Hematopoietic multipotent progenitor cell treated with erythropoietin and hydrocortisone succinate and interleukin-3 and kit ligand, for 8 days (in vitro differentiated cells): ENCODE measurements around the gene PABPN1.

Experiments
- DNase-seq: peaks from one replicate; pipeline ENCODE4 v3.0.0-alpha.2; 2015

PABPN1 gene

DNA sequence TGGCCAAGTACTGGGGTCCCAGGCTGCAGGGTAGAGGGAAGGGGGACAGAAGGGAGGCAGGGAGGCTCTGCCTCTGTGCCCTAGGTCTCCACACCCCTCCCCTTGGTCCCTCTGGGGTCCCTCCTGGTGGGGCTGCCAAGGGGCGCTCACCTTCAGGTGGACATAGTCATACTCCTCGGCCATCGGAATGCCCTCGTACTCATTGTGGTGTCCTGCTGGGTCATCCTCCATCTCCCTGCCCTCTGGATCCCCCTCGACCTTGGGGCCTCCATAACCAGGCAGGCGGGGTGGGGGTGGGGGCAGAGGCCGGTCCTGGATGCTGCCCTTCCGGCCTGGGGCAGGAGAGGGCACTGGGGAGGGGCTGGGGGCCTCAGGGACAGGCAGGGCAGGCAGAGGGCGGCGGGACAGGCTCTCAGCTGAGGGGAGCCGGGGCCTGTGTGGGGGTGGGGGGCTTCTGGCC lies 37.9 kb downstream of the PABPN1 start:
- no peak for DNase-seq

DNA sequence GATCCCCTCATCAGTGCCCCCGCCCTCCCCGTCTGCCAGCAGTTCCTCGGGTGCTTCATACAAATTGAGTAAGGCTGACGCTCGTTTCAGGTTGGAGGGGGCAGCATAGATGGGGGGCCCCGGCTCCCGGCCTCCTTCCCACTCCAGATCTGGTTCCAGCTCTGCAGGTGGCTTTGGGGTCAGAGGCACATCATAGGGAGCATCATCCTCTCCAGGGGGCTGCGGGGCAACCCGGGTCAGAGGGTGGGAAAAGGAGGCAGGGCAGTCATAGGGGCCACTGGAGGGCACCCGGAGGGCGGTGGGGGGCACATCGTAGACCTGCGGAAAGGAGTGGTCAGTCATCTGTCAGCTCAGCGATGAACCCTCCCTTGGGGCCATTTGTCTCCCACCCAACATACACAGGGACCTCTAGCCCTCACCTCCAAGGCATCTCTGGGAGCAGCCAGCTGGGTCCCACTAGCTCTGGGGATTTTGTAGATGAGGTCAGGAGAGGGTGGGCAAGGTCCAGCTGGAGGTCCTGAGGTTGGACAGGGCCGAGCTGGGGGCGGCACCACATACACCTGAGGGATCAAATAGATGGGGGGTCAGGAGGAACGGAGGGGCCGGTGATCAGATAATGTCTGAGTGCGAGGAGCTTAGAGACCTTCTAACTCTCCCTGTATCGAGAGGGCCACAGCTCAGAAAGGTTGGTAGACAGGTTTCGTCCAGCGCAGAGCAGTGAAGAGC lies 38.6 kb downstream of the PABPN1 start:
- DNase-seq = no peak

DNA sequence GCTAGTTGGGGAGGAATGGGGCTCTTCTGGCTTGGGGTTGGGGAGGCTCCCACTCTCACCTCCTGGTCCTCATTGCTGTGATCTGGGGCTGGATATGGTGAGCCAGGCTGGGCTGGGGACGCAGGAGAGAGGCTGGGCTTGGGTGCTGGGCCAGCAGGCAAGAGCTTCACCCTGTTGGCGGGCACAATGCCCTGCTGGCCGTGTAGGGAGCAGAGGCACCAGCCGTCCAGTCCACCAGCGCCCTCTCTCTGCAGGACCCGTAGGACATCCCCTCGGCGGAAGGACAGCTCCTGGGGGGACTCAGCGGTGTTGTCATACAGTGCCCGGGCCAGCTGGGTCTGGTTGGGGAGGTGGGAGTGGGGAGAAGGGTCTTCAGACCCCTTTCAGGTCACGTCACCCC lies 39.2 kb downstream of the PABPN1 start:
- no peak for DNase-seq

DNA sequence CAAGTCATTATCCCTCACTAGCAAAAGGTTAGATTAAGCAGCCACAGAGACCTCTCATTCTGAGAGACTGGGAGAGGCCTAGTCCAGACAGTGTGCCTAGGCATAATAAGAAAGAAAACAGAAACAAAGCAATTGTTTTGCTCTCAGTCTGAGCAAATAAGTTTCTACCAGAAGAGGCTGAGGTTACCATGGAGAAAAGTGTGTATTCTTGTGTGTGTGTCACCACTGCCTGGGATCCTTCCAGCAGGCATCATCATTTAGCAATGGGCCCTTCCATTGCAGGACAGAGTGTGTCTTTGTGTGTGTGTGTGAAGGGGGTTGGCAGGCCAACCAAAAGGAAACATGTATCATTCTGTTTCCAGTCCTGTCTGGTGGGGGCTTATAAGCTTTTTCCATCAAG lies 40.1 kb downstream of the PABPN1 start:
- DNase-seq = no peak

GRCh38 chr14:23361763-23362162 lies 40.5 kb downstream of the PABPN1 start:
- no peak for DNase-seq

DNA sequence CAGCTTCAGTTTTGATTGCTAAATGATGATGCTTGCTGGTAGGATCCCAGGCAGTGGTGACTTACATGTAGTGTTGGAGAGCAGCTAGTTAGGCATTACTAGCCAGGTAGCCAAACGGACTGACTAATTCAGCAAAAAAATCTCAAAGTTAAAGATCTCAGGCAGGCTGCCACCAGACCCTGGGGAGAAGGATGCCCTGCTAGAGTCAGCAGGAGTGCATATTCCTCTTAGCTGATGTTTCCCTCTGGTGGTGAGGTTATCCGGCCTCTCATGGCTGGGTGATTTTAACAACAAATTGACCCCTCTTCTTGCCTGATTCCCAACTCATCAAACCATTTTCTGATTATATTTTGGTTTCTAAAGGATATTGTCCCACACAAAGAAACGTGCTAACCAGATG lies 40.9 kb downstream of the PABPN1 start:
- DNase-seq = no peak

GRCh38 chr14:23364164-23365035 lies 43.1 kb downstream of the PABPN1 start:
- no peak for DNase-seq

DNA sequence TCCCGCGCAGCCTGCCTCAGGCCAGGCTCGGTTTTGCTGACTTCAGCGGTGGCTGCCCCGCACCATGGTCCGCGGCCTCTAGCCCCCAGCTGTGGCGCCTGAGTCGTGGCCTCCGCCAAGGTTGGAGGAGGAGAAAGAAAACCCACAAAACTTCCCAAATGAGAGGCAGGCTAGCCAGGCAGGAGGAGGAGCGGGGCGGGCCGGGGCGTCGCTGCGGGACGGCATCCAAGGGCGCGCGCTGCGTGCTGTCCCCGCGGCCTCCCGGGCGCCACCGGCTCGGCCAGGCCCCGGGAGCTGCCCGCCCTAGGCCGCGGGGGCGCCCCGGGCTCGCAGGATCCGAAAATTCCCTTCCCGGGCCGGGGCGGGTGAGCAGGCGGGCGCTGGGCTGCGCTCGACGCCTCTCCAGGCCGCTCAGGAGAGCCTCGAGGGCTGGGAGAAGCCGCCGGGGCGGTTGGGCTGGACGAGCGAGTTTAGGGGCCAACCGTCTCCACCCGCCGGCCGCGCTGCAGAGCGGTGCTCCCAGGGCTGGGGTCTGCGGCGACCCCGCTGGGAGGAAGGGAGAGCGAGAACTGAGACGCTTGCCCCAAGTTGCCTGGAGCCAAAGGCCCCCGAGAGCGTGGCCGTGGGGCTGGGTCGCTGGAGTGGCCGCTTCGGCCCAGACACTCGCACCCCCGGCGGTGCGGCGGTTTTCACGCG lies 43.9 kb downstream of the PABPN1 start, which contains the start of gene EFS:
EFS (minus strand) TSS at position 137 of the 696 bp plus-strand sequence. CDS start 147 bp downstream, outside the sequence.
- DNase-seq = no peak

DNA sequence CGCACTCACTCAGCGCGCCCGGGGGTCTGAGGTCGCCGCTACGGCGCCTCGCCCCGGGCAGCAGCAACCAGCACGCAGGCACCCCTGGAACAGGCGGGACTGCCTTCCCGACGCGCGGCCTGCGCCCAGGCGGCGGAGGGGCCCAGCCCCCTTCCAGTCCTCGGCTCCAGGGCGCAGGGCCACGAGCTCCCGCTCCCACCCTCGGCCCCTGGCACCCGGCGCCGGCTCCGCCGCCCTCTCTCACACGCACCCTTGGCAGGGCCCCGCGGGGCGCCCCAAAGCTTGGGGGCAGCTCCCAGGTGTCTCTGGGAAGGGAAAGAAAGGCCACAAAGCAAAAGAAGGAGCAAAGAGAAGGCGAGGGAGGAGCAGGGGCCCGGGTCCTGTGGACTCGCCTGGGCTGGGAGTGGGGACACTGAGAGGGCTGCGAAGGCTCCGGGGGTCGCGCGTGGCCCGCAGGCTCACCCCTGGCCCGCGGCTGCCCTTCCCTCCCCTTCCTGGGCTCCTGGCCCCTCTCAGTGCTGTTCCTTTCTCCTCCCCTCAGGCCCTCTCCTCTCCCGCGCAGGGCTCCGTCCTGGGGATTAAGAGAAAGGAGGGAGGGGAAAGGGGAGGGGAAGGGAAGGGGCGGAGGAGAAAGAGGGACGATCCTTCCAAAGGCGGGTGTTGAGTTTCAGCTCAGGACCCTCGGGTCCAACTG lies 44.6 kb downstream of the PABPN1 start:
- DNase-seq = no peak

DNA sequence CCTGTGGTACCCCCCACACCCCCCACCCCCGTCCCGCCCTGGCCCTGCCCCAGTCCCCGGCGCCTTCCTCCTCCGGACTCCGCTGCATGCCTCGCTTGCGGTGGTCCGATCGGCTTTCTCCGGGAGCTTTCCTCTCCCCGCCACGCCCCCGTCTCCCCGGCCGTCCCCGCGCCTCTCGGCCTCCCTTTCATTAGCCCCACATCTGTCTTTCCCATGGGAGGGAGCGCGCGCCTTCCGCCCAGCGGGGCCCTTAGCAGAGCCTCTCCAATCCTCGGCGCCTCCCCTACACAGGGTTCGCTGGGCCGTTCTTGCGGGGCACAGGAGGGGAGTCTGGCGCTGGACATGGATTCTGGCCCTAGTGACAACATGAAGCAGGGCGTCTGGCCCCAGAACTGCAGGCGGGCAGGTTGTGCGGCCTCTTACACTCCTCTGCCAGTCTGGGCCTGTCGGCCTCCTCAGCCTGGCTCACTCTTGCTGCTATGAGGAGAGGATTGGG lies 45.2 kb downstream of the PABPN1 start:
- DNase-seq = no peak

- DNase-seq = no peak
Observed at GRCh38 chr14:23370221-23370620, 49.0 kb downstream of the PABPN1 start.

DNA sequence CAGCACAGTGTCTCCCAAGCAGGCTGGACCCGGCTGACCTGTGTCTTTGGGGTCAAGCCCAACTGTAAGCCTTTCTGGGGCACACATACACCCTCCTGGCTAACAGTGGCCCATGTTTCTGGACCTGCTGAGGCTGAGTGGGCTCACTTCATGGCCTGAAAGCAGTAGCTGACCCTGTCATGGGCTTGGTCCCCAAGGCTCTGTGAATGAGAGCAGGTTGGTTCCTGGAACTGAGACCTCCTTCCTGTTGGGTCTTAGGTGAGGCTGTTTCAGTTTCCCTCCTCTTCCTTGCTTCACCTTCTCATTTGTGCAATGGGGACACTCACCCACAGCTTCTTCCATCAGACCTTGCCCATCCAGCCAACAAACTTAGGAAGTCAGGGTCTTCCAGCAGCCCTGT lies 50.6 kb downstream of the PABPN1 start:
- no peak for DNase-seq

- DNase-seq = no peak
Observed at GRCh38 chr14:23372509-23372908, 51.3 kb downstream of the PABPN1 start, which contains the start of gene IL25. Gene IL25 (plus strand): TSS chr14:23372809.

DNA sequence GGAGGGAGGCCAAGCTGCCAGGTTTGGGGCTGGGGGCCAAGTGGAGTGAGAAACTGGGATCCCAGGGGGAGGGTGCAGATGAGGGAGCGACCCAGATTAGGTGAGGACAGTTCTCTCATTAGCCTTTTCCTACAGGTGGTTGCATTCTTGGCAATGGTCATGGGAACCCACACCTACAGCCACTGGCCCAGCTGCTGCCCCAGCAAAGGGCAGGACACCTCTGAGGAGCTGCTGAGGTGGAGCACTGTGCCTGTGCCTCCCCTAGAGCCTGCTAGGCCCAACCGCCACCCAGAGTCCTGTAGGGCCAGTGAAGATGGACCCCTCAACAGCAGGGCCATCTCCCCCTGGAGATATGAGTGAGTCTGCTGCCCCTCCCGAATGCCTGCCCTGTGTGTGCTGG lies 51.8 kb downstream of the PABPN1 start:
- no peak for DNase-seq
